Upper lobe of left lung (tissue), 6 donors: ENCODE data around the gene SMAGP. TPM values are rescaled to one million over a fixed set of nuclear protein-coding genes. Genes with fewer than 3 reads are reported as not detected.
A peak's percentile ranks its signal among the peaks of the same experiment; 100 is the strongest.

Experiments
- ATAC-seq, 2 donors: fragments of 200-7000 bp; cut with Tn5 transposase; one replicate each; pipeline ENCODE4 v1.9.1; 2022; ENCODE audit warnings: mild to moderate bottlenecking in 2 of 2, moderate library complexity in 2 of 2; ENCODE audit not compliant: low FRiP score in 2 of 2
- DNase-seq, 2 donors: peaks; one replicate each; pipeline ENCODE4 v3.0.0-alpha.2; 2019 to 2020
- H3K27ac ChIP-seq, 4 donors: fragments of 200-600 bp; sonication (generic); one replicate each; pipeline ENCODE4 v1.5.1; 2016 to 2019
- H3K27me3 ChIP-seq, 4 donors: fragments of 200-600 bp; sonication (generic); one replicate each; pipeline ENCODE4 v1.5.1; 2017 to 2019
- H3K36me3 ChIP-seq, 4 donors: fragments of 200-600 bp; sonication (generic); one replicate each; pipeline ENCODE4 v1.5.1; 2016 to 2019
- H3K4me1 ChIP-seq, 4 donors: fragments of 200-600 bp; sonication (generic); one replicate each; pipeline ENCODE4 v1.5.1; 2018 to 2019
- H3K4me3 ChIP-seq, 4 donors: fragments of 200-600 bp; sonication (generic); one replicate each; pipeline ENCODE4 v1.5.1; 2017 to 2019; ENCODE audit warnings: mild to moderate bottlenecking in 2 of 4, moderate library complexity in 1 of 4
- H3K9me3 ChIP-seq, 4 donors: fragments of 200-600 bp; sonication (generic); one replicate each; pipeline ENCODE4 v1.5.1; 2018 to 2019
- EP300 ChIP-seq, 4 donors: sonication (generic); formaldehyde crosslinking; IDR thresholded peaks; one replicate each; pipeline ENCODE4 v1.5.1; 2017; ENCODE audit warnings: antibody characterized with exemption in 4 of 4, control low read depth in 2 of 4
- POLR2A ChIP-seq, 4 donors: fragments of 450-650 bp; IDR thresholded peaks; one replicate each; pipeline ENCODE4 v1.5.1; 2016 to 2017; ENCODE audit warnings: antibody characterized with exemption in 4 of 4, mild to moderate bottlenecking in 2 of 4
- POLR2AphosphoS5 ChIP-seq, 2 donors: sonication (generic); formaldehyde crosslinking; IDR thresholded peaks; one replicate each; pipeline ENCODE4 v1.5.1; 2017; ENCODE audit warnings: antibody characterized with exemption in 2 of 2
- WGBS, 2 donors: methylation state at CpG; one replicate each; pipeline ENCODE4 v1.1.5; 2017 to 2018; 5-methylcytosine and 5-hydroxymethylcytosine counted together
- total RNA-seq, 6 donors: library from RNA; depleted of rRNA in 4 of 6; stranded (reverse); fragments of >200 nt in 4 of 6; gene quantifications; one replicate each; pipeline versions ENCODE4 v1.1.0 to v1.2.1, GENCODE V29; 2016 to 2021
- TF ChIP-seq, protein P1 (sequence below), 6 experiments: fragments of 450-650 bp in 4 of 6; fragments of 200-600 bp in 2 of 6; sonication (generic) in 2 of 6; IDR thresholded peaks; one replicate each; pipeline ENCODE4 v1.5.1; 2016 to 2019; ENCODE audit warnings: antibody characterized with exemption in 6 of 6
- donor health status: DM: no; HTN: no; CAD: no; lungs with moderate emphysema.
- donor health status: DM: no; HTN: yes; CAD: no; lungs with severe emphysema.

SMAGP gene
- total RNA-seq, 6 donors from 2014 or later = 25.1 to 58.2 (median 28.8) TPM

DNA sequence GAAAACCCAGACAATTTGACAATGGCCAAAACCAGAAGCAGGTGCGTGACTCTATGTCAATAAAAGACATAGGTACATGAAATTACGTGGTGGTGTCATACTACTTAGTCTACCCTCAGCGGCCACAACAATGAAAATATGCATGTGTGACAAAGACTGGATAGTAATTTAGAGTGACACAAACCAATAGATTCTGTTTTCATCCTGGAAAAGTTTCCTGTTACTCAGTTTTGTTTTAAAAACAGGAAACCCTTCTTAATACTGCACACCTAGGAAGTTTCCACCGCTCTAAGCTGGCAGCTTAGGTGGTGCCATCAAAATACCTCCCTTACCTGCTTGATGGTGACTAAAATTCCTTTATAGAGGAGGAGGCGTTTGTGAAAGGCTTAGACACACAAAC lies 67.5 kb downstream of the SMAGP start:
- Histone ChIP-seq H3K27me3 (no peaks in the 10 kb centered on the region), H3K9me3 (no peaks in the 10 kb centered on the region), H3K4me3 (no peak overlapping the region), H3K4me1 (peaks cover 0 to 5% (median 0%) of the 10 kb centered on the region in 4 donors), H3K27ac (no peak overlapping the region), H3K36me3 (peaks cover 0 to 33% (median 7%) of the 10 kb centered on the region in 4 donors)
- WGBS, 2 donors = 93 to 94% methylated on average over 5 of the region's 5 CpGs
- TF ChIP-seq POLR2AphosphoS5 (IDR thresholded peaks at IDR 0.05) (no peak), POLR2A (IDR thresholded peaks at IDR 0.05) (no peak), EP300 (IDR thresholded peaks at IDR 0.05) (no peak)
- TF ChIP-seq, protein P1, sequence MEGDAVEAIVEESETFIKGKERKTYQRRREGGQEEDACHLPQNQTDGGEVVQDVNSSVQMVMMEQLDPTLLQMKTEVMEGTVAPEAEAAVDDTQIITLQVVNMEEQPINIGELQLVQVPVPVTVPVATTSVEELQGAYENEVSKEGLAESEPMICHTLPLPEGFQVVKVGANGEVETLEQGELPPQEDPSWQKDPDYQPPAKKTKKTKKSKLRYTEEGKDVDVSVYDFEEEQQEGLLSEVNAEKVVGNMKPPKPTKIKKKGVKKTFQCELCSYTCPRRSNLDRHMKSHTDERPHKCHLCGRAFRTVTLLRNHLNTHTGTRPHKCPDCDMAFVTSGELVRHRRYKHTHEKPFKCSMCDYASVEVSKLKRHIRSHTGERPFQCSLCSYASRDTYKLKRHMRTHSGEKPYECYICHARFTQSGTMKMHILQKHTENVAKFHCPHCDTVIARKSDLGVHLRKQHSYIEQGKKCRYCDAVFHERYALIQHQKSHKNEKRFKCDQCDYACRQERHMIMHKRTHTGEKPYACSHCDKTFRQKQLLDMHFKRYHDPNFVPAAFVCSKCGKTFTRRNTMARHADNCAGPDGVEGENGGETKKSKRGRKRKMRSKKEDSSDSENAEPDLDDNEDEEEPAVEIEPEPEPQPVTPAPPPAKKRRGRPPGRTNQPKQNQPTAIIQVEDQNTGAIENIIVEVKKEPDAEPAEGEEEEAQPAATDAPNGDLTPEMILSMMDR (IDR thresholded peaks at IDR 0.05) = no peak
- DNase-seq (no peak), ATAC-seq (no peak)

DNA sequence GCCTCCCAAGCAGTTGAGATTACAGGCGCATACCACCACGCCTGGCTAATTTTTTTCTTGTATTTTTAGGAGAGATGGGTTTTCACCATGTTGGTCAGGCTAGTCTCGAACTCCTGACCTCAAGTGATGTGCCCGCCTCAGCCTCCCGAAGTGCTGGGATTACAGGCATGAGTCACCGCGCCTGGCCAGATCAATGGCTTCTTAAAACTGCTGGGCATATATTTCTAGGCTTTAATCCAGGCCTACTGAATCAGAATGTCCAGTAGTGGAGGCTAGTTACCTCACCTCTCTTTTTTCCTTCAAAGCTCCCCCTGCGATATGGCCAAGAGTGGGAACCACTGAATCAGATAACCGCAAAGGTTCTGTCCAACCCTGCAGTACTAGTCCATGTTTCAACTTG lies 69.4 kb downstream of the SMAGP start:
- no peak overlapping the region for H3K27ac ChIP-seq
- peaks cover 0 to 34% (median 8%) of the 10 kb centered on the region in 4 donors for H3K36me3 ChIP-seq
- no peaks in the 10 kb centered on the region for H3K27me3 ChIP-seq
- H3K4me1 ChIP-seq = peaks cover 0 to 5% (median 0%) of the 10 kb centered on the region in 4 donors
- 92 to 95% methylated on average over 9 of the region's 9 CpGs for WGBS, 2 donors
- H3K4me3 ChIP-seq = no peak overlapping the region
- ATAC-seq = no peak
- TF ChIP-seq POLR2AphosphoS5 (IDR thresholded peaks at IDR 0.05) = no peak
- TF ChIP-seq POLR2A (IDR thresholded peaks at IDR 0.05) = no peak
- TF ChIP-seq EP300 (IDR thresholded peaks at IDR 0.05) = no peak
- TF ChIP-seq, protein P1 (IDR thresholded peaks at IDR 0.05) = no peak
- no peaks in the 10 kb centered on the region for H3K9me3 ChIP-seq
- no peak for DNase-seq

DNA sequence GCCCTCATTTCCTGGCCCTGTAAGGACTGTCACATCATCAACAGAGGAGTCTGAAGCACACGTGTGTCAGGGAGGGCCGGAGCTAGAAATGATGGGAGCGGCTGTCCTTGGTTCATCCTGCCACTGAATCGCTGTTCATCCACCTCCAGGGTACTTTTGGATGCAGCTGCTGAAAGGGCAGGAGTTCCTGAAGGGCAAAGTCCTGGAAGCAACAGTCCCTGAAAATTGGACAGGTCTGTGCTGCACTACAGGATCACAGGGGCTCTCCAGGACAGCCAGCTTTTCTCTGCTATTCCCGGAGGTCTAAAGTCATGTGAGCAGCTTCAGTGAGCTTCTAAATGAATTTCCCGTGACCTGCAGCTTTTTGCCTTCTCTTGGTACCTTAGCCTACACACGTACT lies 70.1 kb downstream of the SMAGP start:
- no peak overlapping the region for H3K27ac ChIP-seq
- no peak for DNase-seq
- H3K4me3 ChIP-seq = no peak overlapping the region
- no peak for TF ChIP-seq POLR2A (IDR thresholded peaks at IDR 0.05)
- TF ChIP-seq, protein P1 (IDR thresholded peaks at IDR 0.05) = no peak
- no peak for TF ChIP-seq POLR2AphosphoS5 (IDR thresholded peaks at IDR 0.05)
- no peak for TF ChIP-seq EP300 (IDR thresholded peaks at IDR 0.05)
- H3K36me3 ChIP-seq = peaks cover 0 to 34% (median 8%) of the 10 kb centered on the region in 4 donors
- ATAC-seq = no peak
- H3K4me1 ChIP-seq = peaks cover 0 to 5% (median 0%) of the 10 kb centered on the region in 4 donors
- 94 to 96% methylated on average over 3 to 7 of the region's 7 CpGs for WGBS, 2 donors
- no peaks in the 10 kb centered on the region for H3K9me3 ChIP-seq
- H3K27me3 ChIP-seq = no peaks in the 10 kb centered on the region

DNA sequence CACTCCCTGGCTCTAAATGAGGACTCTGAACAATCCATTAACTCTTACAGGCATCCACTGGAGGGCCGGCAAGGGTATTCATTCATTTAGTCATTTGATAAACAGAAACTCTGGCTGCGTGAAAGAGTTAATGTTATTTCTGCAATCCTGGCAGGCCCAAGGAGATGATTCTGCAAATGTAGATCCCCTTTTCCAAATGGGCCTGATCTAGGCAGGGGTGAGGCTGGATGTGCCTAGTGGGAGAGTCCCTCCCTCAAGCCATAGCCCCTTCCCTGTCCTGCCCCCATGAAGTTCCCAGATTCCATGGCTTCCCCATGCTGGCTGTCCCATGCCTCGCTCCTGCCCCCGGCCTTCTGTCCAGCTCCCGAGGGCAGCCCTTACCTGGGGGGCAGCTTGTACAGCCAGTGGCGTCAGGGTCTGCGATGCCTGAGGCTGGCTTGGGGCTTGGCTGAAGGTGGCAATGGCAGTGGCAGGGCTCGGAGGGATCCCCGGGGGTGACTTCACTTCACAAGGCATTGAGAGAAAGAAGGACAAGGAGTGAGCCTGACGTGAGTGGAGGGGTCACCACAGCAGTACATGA lies 70.8 kb downstream of the SMAGP start:
- H3K4me3 ChIP-seq = no peak overlapping the region
- H3K27ac ChIP-seq = no peak overlapping the region
- peaks cover 0 to 34% (median 8%) of the 10 kb centered on the region in 4 donors for H3K36me3 ChIP-seq
- H3K27me3 ChIP-seq = no peaks in the 10 kb centered on the region
- peaks cover 0 to 5% (median 0%) of the 10 kb centered on the region in 4 donors for H3K4me1 ChIP-seq
- TF ChIP-seq POLR2AphosphoS5 (IDR thresholded peaks at IDR 0.05) = no peak
- TF ChIP-seq POLR2A (IDR thresholded peaks at IDR 0.05) = no peak
- no peak for TF ChIP-seq EP300 (IDR thresholded peaks at IDR 0.05)
- TF ChIP-seq, protein P1 (IDR thresholded peaks at IDR 0.05) = no peak
- 89% methylated on average over 8 to 10 of the region's 10 CpGs for WGBS, 2 donors
- no peaks in the 10 kb centered on the region for H3K9me3 ChIP-seq
- DNase-seq (peak in 1 of 2 donors; percentile 43), ATAC-seq (no peak)
